ENCODE data around the gene H2AZ2. TPM values are rescaled to one million over a fixed set of nuclear protein-coding genes. Genes with fewer than 3 reads are reported as not detected.

Gene H2AZ2
- total RNA-seq, 4 donors from 2014 or later = 207 to 242 (median 215) TPM

DNA sequence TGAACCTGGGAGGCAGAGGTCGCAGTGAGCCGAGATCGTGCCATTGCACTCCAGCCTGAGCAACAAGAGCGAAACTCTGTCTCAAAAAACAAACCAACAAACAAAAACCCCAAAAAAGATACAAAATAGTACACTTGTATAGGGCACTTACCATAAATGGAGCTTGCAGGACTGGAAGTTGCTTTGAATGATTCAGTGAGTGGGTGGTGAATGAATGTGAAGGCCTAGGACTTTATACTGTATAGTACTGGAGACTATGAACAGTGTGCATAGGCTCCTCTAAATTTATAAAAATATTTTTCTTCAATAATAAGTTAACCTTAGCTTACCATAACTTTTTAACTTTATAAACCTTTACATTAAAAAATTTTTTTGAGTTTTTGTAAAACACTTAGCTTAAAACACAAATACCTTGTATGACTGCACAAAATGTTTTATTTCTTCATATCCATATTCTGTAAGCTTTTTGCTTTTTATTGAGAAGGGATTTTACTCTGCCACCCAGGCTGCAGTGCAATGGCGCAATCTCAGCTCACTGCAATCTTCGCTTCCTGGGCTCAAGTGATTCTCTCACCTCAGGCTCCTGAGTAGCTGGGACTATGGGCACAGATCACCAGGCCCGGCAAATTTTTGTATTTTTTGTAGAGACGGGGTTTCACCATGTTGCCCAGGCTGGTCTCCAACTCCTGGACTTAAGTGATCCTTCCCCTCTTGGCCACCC is 6.9 kb upstream of the H2AZ2 start:
- WGBS, 2 donors (ENCODE audit: low coverage in 1 of 2) = 82 to 91% methylated on average over 6 to 8 of the region's 8 CpGs
- TF ChIP-seq EP300 (IDR thresholded peaks at IDR 0.05) (no peak), POLR2A (IDR thresholded peaks at IDR 0.05) (no peak), POLR2AphosphoS5 (IDR thresholded peaks at IDR 0.05) (no peak)
- TF ChIP-seq, protein P1, sequence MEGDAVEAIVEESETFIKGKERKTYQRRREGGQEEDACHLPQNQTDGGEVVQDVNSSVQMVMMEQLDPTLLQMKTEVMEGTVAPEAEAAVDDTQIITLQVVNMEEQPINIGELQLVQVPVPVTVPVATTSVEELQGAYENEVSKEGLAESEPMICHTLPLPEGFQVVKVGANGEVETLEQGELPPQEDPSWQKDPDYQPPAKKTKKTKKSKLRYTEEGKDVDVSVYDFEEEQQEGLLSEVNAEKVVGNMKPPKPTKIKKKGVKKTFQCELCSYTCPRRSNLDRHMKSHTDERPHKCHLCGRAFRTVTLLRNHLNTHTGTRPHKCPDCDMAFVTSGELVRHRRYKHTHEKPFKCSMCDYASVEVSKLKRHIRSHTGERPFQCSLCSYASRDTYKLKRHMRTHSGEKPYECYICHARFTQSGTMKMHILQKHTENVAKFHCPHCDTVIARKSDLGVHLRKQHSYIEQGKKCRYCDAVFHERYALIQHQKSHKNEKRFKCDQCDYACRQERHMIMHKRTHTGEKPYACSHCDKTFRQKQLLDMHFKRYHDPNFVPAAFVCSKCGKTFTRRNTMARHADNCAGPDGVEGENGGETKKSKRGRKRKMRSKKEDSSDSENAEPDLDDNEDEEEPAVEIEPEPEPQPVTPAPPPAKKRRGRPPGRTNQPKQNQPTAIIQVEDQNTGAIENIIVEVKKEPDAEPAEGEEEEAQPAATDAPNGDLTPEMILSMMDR (IDR thresholded peaks at IDR 0.05) = no peak
- ATAC-seq = no peak
- Histone ChIP-seq H3K36me3 (no peaks in the 10 kb centered on the region), H3K27ac (no peak overlapping the region), H3K27me3 (no peaks in the 10 kb centered on the region), H3K4me1 (peaks cover 0 to 8% (median 0%) of the 10 kb centered on the region in 3 donors), H3K9me3 (no peaks in the 10 kb centered on the region), H3K4me3 (no peak overlapping the region)

DNA sequence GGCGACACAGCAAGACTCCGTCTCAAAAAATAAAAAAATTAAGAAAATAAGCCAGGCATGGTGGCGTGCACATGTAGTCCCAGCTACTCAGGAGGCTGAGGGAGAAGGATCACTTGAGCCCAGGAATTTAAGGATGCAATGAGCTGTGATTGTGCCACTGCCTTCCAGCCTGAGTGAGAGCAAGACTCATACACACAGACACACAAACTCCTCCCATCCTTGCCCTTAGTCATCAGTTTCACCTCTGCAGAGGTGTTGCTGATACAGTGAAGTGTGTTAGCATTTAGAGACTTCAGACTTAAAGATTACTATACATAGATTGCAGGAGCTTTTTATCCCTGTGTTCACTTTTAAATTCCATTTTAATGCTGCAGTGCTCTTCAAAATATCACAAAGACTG is 5.5 kb upstream of the H2AZ2 start:
- ATAC-seq = no peak
- WGBS, 2 donors (ENCODE audit: low coverage in 1 of 2) = 80 to 92% methylated on average over 1 to 2 of the region's 3 CpGs
- H3K4me1 ChIP-seq = peaks cover 0 to 18% (median 0%) of the 10 kb centered on the region in 3 donors

DNA sequence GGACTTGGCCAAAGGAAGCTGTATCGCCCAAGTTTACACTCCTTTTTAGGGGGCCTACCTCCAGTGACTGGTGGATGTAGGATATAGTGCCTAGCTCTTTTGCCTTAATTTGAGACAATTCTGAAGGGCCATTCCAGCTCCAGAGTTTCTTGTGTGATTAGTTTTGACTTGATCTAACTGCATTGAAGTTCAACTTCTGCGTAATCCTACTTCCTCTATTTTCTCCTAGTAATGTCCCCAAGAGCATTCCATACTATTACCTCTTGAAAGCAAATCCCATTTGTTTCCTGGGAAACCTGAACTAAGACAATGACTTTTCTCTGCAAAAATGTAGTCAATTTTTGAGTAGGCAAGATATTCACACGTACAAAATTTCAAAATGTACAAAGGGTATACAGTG is 4.7 kb upstream of the H2AZ2 start:
- 71 to 84% methylated on average over 3 of the region's 3 CpGs for WGBS, 2 donors (ENCODE audit: low coverage in 1 of 2)
- Histone ChIP-seq H3K27me3 (no peaks in the 10 kb centered on the region), H3K4me3 (no peak overlapping the region), H3K36me3 (no peaks in the 10 kb centered on the region), H3K27ac (no peak overlapping the region), H3K9me3 (no peaks in the 10 kb centered on the region), H3K4me1 (peaks cover 0 to 18% (median 0%) of the 10 kb centered on the region in 3 donors)
- TF ChIP-seq, protein P1 (IDR thresholded peaks at IDR 0.05) = no peak
- TF ChIP-seq EP300 (IDR thresholded peaks at IDR 0.05) = no peak
- no peak for TF ChIP-seq POLR2A (IDR thresholded peaks at IDR 0.05)
- TF ChIP-seq POLR2AphosphoS5 (IDR thresholded peaks at IDR 0.05) = no peak
- no peak for ATAC-seq

More for the DNA sequence above, 5.5 kb upstream of the H2AZ2 start:
- TF ChIP-seq, protein P1 (IDR thresholded peaks at IDR 0.05) = no peak
- TF ChIP-seq POLR2AphosphoS5 (IDR thresholded peaks at IDR 0.05) (no peak), EP300 (IDR thresholded peaks at IDR 0.05) (no peak), POLR2A (IDR thresholded peaks at IDR 0.05) (no peak)
- H3K9me3 ChIP-seq = no peaks in the 10 kb centered on the region
- no peak overlapping the region for H3K27ac ChIP-seq
- no peak overlapping the region for H3K4me3 ChIP-seq
- no peaks in the 10 kb centered on the region for H3K36me3 ChIP-seq
- H3K27me3 ChIP-seq = no peaks in the 10 kb centered on the region

DNA sequence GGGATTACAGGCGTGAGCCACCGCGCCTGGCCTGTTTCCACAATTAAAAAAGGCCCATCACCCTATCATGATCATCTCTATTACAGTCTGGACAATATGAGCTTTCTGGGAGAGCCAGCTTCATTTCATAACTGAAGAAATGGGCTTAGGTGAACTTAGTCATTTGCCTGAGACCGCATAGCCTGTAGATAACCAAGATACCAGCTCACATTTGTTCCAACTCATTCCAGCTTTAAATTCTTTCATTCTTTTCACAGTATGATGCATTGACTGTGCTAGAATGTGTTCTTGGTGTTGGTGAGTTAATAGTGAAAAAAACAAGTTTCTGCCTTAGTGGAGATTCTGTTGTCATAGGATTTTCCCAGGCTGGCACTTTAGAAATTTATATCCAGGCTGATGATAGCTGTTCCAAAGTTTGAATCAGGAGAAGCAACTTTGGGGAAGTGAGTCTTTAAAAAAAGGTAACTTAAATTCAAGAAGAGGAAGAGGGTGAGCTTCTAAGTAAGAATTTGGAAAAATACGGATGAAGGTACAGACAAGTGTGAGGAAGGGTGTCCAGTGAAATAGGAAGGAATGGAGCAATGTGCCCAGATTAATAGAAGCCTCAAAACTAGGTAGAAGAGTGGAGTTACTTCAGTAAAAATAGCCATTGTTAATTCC is 2.1 kb upstream of the H2AZ2 start:
- TF ChIP-seq EP300 (IDR thresholded peaks at IDR 0.05) (no peak), POLR2A (IDR thresholded peaks at IDR 0.05) (no peak), POLR2AphosphoS5 (IDR thresholded peaks at IDR 0.05) (no peak)
- TF ChIP-seq, protein P1 (IDR thresholded peaks at IDR 0.05) = no peak
- H3K9me3 ChIP-seq = no peaks in the 10 kb centered on the region
- H3K4me1 ChIP-seq = peaks cover 0 to 28% (median 3%) of the 10 kb centered on the region in 3 donors
- no peaks in the 10 kb centered on the region for H3K27me3 ChIP-seq
- ATAC-seq = no peak
- H3K36me3 ChIP-seq = no peaks in the 10 kb centered on the region
- 59 to 73% methylated on average over 3 to 5 of the region's 5 CpGs for WGBS, 2 donors (ENCODE audit: low coverage in 1 of 2)
- no peak overlapping the region for H3K4me3 ChIP-seq
- no peak overlapping the region for H3K27ac ChIP-seq

Measured in gastroesophageal sphincter (tissue), 4 donors.